NB4 (cell line): Measurements from ENCODE around the gene CHST11.

Experiments used
- DNase-seq: peaks from one replicate; pipeline ENCODE4 v3.0.0; 2010; ENCODE audit warnings: low read depth
- H3K4me3 ChIP-seq: one replicate; pipeline ENCODE4 v1.5.1; 2011; ENCODE audit warnings: mild to moderate bottlenecking, low read depth, low read length, moderate library complexity
- MYC ChIP-seq: IDR thresholded peaks from 2 replicates; pipeline ENCODE4 v1.6.1; 2011; ENCODE audit warnings: low read depth, low read length
- POLR2A ChIP-seq: IDR thresholded peaks from 2 replicates; pipeline ENCODE4 v1.6.1; 2011; ENCODE audit warnings: mild to moderate bottlenecking; ENCODE audit not compliant: insufficient read length; ENCODE audit errors: extremely low read depth
- TF ChIP-seq, protein P1 (sequence below): IDR thresholded peaks from one replicate; pipeline ENCODE4 v1.5.1; 2012; ENCODE audit warnings: low read depth, low read length
- TF ChIP-seq, protein P2 (sequence below): IDR thresholded peaks from 2 replicates; pipeline ENCODE4 v1.6.1; 2011; ENCODE audit warnings: low read depth, low read length

Gene CHST11

DNA sequence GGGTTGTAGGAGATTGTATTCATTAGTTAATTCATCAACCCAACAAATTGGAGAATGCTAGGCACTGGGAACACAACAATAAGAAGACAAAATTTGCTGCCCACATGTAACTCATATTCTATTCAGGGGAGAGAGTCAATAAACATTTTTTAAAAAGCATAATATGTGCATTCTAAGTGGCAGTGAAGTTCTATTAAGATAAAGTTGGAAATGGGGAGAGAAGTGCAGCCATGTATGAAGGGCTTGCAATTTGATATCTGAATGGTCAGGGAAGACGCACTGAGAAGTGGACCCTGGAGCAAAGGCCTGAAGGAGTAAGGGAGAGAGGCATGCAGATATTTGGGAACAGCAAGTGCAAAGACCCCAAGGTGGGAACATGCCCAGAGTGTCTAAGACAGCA, 40.2 kb upstream of the CHST11 start:
- H3K4me3 ChIP-seq, result no peak overlapping the region
- TF ChIP-seq, protein P1, sequence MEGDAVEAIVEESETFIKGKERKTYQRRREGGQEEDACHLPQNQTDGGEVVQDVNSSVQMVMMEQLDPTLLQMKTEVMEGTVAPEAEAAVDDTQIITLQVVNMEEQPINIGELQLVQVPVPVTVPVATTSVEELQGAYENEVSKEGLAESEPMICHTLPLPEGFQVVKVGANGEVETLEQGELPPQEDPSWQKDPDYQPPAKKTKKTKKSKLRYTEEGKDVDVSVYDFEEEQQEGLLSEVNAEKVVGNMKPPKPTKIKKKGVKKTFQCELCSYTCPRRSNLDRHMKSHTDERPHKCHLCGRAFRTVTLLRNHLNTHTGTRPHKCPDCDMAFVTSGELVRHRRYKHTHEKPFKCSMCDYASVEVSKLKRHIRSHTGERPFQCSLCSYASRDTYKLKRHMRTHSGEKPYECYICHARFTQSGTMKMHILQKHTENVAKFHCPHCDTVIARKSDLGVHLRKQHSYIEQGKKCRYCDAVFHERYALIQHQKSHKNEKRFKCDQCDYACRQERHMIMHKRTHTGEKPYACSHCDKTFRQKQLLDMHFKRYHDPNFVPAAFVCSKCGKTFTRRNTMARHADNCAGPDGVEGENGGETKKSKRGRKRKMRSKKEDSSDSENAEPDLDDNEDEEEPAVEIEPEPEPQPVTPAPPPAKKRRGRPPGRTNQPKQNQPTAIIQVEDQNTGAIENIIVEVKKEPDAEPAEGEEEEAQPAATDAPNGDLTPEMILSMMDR, result no peak
- TF ChIP-seq, protein P2, sequence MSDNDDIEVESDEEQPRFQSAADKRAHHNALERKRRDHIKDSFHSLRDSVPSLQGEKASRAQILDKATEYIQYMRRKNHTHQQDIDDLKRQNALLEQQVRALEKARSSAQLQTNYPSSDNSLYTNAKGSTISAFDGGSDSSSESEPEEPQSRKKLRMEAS, result no peak
- TF ChIP-seq POLR2A (no peak), MYC (no peak)
- no peak for DNase-seq

GRCh38 chr12:104419717-104420116, 37.0 kb upstream of the CHST11 start:
- TF ChIP-seq, protein P1, result no peak
- TF ChIP-seq, protein P2, result no peak

GRCh38 chr12:104420868-104421267, 35.9 kb upstream of the CHST11 start:
- TF ChIP-seq, protein P2, result no peak
- TF ChIP-seq, protein P1, result no peak
- no peak for TF ChIP-seq MYC
- TF ChIP-seq POLR2A, result no peak
- H3K4me3 ChIP-seq, result no peak overlapping the region
- DNase-seq, result peak; percentile 43

More at GRCh38 chr12:104419717-104420116, 37.0 kb upstream of the CHST11 start:
- no peak overlapping the region for H3K4me3 ChIP-seq
- DNase-seq, result no peak

GRCh38 chr12:104421343-104421742, 35.4 kb upstream of the CHST11 start:
- no peak for DNase-seq
- no peak overlapping the region for H3K4me3 ChIP-seq
- TF ChIP-seq POLR2A (no peak), MYC (no peak)
- TF ChIP-seq, protein P1, result no peak
- TF ChIP-seq, protein P2, result no peak

- no peak for TF ChIP-seq MYC
- H3K4me3 ChIP-seq, result no peak overlapping the region
- DNase-seq, result no peak
Observed at GRCh38 chr12:104422441-104422840, 34.3 kb upstream of the CHST11 start.

GRCh38 chr12:104423273-104423672, 33.5 kb upstream of the CHST11 start:
- H3K4me3 ChIP-seq, result no peak overlapping the region
- no peak for DNase-seq
- no peak for TF ChIP-seq POLR2A

DNA sequence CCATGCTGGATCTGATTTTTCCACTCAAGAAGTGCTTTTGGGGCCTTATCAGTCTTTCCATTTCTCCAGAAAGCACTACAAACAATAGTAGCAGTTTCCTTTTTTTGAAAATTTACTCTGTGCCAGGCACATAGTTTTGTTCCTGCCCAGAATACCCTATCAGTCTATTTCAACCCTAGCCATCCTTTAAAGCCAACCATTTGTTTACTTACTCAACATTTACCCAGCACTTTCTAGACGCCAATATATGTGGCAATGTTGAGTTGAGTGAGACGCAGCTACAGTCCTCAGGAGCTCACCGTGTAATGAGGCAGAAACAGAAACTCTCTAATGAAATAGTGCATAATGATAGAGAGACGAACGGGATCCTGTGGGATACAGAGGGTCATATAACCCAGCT, 32.9 kb upstream of the CHST11 start:
- DNase-seq, result no peak
- TF ChIP-seq, protein P1, result no peak
- TF ChIP-seq MYC, result no peak
- TF ChIP-seq POLR2A, result no peak
- TF ChIP-seq, protein P2, result no peak
- H3K4me3 ChIP-seq, result no peak overlapping the region
